ENCODE results near the gene CHST8. TPM values are rescaled to one million over a fixed set of nuclear protein-coding genes. Genes with fewer than 3 reads are reported as not detected.

CHST8 gene
- total and polyA plus RNA-seq, 8 donors = 0.23 to 25.5 TPM; not detected in 6

DNA sequence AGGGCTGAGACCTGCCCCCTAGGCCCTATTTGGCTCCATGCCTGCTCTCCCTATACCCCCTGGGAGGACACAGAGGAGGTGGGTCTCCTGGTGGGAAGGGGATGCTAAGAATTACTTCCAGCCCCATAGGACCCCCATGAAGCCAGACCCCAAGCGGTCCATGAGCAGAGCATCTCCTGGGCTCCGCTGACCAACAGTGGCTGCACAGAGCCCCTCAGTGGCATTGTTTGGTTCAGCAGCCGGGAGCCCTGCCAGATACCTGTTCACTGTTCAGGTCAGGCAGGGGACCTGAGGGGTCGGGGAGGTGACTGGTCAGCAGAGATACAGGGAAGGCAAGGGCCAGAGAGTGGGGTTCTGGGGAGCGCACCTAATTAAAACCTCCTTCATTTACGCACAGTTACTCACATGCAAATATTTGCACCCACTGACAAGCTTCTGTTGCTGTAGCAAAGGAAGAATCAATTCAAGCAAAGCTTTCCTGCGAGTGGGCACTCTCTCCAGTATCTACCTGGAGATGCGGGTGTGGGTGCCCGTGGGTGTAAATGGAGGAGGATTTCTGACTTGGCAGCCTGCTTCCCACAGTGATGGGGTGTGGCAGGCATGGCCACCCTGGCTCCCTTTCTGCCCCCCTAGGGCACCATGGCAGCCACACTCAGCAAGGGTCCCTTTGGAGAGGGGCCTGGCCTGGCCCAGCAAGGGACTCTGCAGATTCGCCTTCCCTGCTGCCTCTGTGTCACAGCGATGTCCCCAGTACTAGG, 83.5 kb downstream of the CHST8 start:
- TF ChIP-seq POLR2A (IDR thresholded peaks at IDR 0.05) (no peak), POLR2AphosphoS5 (IDR thresholded peaks at IDR 0.05) (no peak), EP300 (IDR thresholded peaks at IDR 0.05) (no peak)
- TF ChIP-seq, protein P1, sequence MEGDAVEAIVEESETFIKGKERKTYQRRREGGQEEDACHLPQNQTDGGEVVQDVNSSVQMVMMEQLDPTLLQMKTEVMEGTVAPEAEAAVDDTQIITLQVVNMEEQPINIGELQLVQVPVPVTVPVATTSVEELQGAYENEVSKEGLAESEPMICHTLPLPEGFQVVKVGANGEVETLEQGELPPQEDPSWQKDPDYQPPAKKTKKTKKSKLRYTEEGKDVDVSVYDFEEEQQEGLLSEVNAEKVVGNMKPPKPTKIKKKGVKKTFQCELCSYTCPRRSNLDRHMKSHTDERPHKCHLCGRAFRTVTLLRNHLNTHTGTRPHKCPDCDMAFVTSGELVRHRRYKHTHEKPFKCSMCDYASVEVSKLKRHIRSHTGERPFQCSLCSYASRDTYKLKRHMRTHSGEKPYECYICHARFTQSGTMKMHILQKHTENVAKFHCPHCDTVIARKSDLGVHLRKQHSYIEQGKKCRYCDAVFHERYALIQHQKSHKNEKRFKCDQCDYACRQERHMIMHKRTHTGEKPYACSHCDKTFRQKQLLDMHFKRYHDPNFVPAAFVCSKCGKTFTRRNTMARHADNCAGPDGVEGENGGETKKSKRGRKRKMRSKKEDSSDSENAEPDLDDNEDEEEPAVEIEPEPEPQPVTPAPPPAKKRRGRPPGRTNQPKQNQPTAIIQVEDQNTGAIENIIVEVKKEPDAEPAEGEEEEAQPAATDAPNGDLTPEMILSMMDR (IDR thresholded peaks at IDR 0.05) = no peak
- intact Hi-C loops (cut with DNase I; ENCODE audit: low total_unique reads) = no loop called here
- Histone ChIP-seq H3K27ac (no peak overlapping the region), H3K36me3 (no peaks in the 10 kb centered on the region), H3K9me3 (peaks cover 0 to 13% (median 2%) of the 10 kb centered on the region in 4 donors), H3K27me3 (peaks cover 0 to 31% (median 0%) of the 10 kb centered on the region in 3 donors), H3K4me1 (no peaks in the 10 kb centered on the region), H3K4me3 (no peak overlapping the region)
- DNase-seq = no peak
- WGBS, 5 donors = 68 to 77% (median 71%) methylated on average over 10 to 11 of the region's 11 CpGs

DNA sequence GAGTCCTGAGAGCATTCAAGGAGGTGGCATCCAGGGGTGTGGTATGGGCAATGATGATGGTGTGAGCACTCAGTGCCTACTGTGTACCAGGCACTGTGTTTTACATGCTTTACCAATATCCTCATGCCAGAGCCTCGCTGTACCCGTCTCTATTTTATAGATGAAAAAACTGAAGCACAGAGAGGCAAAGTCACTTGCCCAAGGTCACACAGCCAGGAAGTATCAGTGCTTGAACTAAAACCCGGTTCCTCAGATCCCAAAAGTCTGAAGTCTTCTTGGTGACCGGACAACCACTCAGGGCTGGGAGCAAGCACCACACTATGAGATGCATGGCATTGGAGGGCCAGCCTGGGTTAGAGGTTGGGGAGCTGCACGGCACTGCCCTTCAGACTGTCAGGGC, 84.1 kb downstream of the CHST8 start:
- Histone ChIP-seq H3K4me1 (no peaks in the 10 kb centered on the region), H3K27ac (no peak overlapping the region), H3K36me3 (no peaks in the 10 kb centered on the region), H3K27me3 (peaks cover 0 to 25% (median 0%) of the 10 kb centered on the region in 3 donors), H3K4me3 (no peak overlapping the region), H3K9me3 (peaks cover 0 to 13% (median 2%) of the 10 kb centered on the region in 4 donors)
- no peak for DNase-seq
- TF ChIP-seq EP300 (IDR thresholded peaks at IDR 0.05) (no peak), POLR2AphosphoS5 (IDR thresholded peaks at IDR 0.05) (no peak), POLR2A (IDR thresholded peaks at IDR 0.05) (no peak)
- TF ChIP-seq, protein P1 (IDR thresholded peaks at IDR 0.05) = no peak
- intact Hi-C loops (cut with DNase I; ENCODE audit: low total_unique reads) = no loop called here
- 75 to 89% (median 84%) methylated on average over 5 of the region's 5 CpGs for WGBS, 5 donors

DNA sequence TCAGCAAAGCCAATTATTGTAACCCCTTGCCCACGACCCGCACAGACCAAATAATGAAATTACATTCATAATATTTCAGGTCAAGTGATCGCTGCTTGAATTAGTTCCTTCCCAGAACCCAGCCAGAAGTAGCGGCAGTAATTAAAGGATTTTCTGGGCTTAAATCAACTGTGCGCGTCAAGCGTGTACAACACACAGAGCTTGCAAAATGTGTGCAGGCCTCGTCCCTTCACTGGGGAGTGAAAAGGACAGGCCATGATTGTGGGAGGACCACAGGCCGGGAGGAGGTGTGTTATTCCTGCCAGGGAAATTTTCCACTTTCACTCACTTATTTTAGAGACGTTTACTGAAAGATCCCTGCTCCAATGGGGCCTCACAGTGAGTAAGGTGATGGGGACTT, 84.9 kb downstream of the CHST8 start:
- peaks cover 0 to 22% (median 0%) of the 10 kb centered on the region in 3 donors for H3K27me3 ChIP-seq
- no peak overlapping the region for H3K4me3 ChIP-seq
- H3K36me3 ChIP-seq = no peaks in the 10 kb centered on the region
- WGBS, 5 donors = 75 to 82% (median 77%) methylated on average over 10 of the region's 10 CpGs
- intact Hi-C loops (cut with DNase I; ENCODE audit: low total_unique reads) = no loop called here
- no peaks in the 10 kb centered on the region for H3K4me1 ChIP-seq
- no peak overlapping the region for H3K27ac ChIP-seq
- peaks cover 0 to 13% (median 2%) of the 10 kb centered on the region in 4 donors for H3K9me3 ChIP-seq
- no peak for DNase-seq
- TF ChIP-seq, protein P1 (IDR thresholded peaks at IDR 0.05) = no peak
- TF ChIP-seq POLR2A (IDR thresholded peaks at IDR 0.05) (no peak), EP300 (IDR thresholded peaks at IDR 0.05) (no peak), POLR2AphosphoS5 (IDR thresholded peaks at IDR 0.05) (no peak)

DNA sequence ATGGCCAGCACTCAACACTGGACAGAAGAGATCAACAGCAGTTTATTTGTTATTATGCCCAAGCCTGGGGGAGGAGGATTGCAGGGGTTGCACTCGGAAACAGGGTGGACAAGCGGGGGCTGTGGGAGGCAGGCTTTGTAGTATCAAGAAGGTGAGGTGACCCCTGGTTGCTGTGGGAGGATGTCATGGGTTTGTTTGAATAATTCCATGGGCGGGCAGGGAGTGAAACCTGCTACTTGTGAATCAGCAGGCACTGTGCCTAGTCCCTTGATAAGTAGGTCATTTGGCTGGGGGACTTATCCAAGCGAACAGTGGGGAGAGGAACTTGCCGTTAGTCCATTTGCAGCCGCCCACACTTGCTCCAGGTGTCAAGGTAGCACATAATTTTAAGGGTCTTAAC, 90.5 kb downstream of the CHST8 start:
- H3K36me3 ChIP-seq = no peaks in the 10 kb centered on the region
- no peak for TF ChIP-seq POLR2AphosphoS5 (IDR thresholded peaks at IDR 0.05)
- TF ChIP-seq, protein P1 (IDR thresholded peaks at IDR 0.05) = no peak
- no peak for TF ChIP-seq POLR2A (IDR thresholded peaks at IDR 0.05)
- TF ChIP-seq EP300 (IDR thresholded peaks at IDR 0.05) = no peak
- H3K4me1 ChIP-seq = no peaks in the 10 kb centered on the region
- no peak overlapping the region for H3K4me3 ChIP-seq
- intact Hi-C loops (cut with DNase I; ENCODE audit: low total_unique reads) = no loop called here
- peaks cover 0 to 15% (median 0%) of the 10 kb centered on the region in 3 donors for H3K27me3 ChIP-seq
- WGBS, 5 donors = 51 to 71% (median 53%) methylated on average over 4 to 6 of the region's 6 CpGs
- peaks cover 0 to 37% (median 21%) of the 10 kb centered on the region in 4 donors for H3K9me3 ChIP-seq
- H3K27ac ChIP-seq = no peak overlapping the region
- no peak for DNase-seq
